ENCODE data around the gene HOXC6.

Gene HOXC6

GRCh38 chr12:53991077-53991460, 37.2 kb upstream of the HOXC6 start:
- Histone ChIP-seq H3K4me2 (ENCODE audit: insufficient read depth, low read length, poor library complexity, severe bottlenecking) (no peak overlapping the region), H3K36me3 (replicated peaks in 1 of 2; ENCODE audit: control insufficient read depth in 2 of 2, insufficient read depth in 2 of 2, low read length in 2 of 2) (no peaks in the 10 kb centered on the region), H2BK5ac (ENCODE audit: low read length) (no peak overlapping the region), H3K4me3 (ENCODE audit: low read length in 2 of 2) (no peak overlapping the region), H3K9me3 (replicated peaks in 1 of 2; ENCODE audit: control insufficient read depth in 2 of 2, insufficient read depth in 1 of 2, low read depth in 1 of 2, low read length in 2 of 2) (peaks cover 0 to 4% of the 10 kb centered on the region in 2 donors), H2AFZ (ENCODE audit: low read length) (no peak overlapping the region), H3K14ac (ENCODE audit: low read length) (no peak overlapping the region), H3K23ac (ENCODE audit: low read depth, low read length, poor library complexity) (no peak overlapping the region), H2BK120ac (ENCODE audit: low read depth, low read length) (no peak overlapping the region), H3K27ac (replicated peaks; ENCODE audit: low read length) (no peak overlapping the region), H3K9ac (ENCODE audit: low read depth, low read length, poor library complexity) (no peak overlapping the region), H4K91ac (ENCODE audit: low read depth, low read length, poor library complexity) (no peak overlapping the region), H3K4ac (ENCODE audit: low read length) (no peak overlapping the region), H2BK12ac (ENCODE audit: low read length) (no peak overlapping the region), H3K79me1 (ENCODE audit: low read depth, low read length) (no peaks in the 10 kb centered on the region), H2AK5ac (ENCODE audit: low read depth, low read length) (no peak overlapping the region), H3K18ac (ENCODE audit: low read length) (no peak overlapping the region), H3K27me3 (ENCODE audit: control insufficient read depth in 3 of 3, insufficient read depth in 3 of 3, low read depth in 1 of 3, low read length in 3 of 3) (peaks cover 67 to 100% (median 100%) of the 10 kb centered on the region in 3 experiments), H4K8ac (ENCODE audit: low read depth, low read length) (no peak overlapping the region), H2BK15ac (ENCODE audit: low read length) (no peak overlapping the region), H3K4me1 (ENCODE audit: control insufficient read depth in 2 of 2, insufficient read depth in 1 of 2, low read depth in 1 of 2, low read length in 2 of 2) (no peaks in the 10 kb centered on the region)
- DNase-seq (ENCODE audit: low spot score) = no peak
- no CpG with 5 or more reads among the region's 8 CpGs for WGBS, 2 donors (ENCODE audit: extremely low coverage in 2 of 2, insufficient read length in 2 of 2, insufficient replicate concordance in 1 of 2)

- Histone ChIP-seq H4K8ac (ENCODE audit: low read depth, low read length) (no peak overlapping the region), H2BK15ac (ENCODE audit: low read length) (no peak overlapping the region), H3K36me3 (replicated peaks in 1 of 2; ENCODE audit: control insufficient read depth in 2 of 2, insufficient read depth in 2 of 2, low read length in 2 of 2) (no peaks in the 10 kb centered on the region), H3K27ac (replicated peaks; ENCODE audit: low read length) (no peak overlapping the region), H3K14ac (ENCODE audit: low read length) (no peak overlapping the region), H3K4me1 (ENCODE audit: control insufficient read depth in 2 of 2, insufficient read depth in 1 of 2, low read depth in 1 of 2, low read length in 2 of 2) (no peaks in the 10 kb centered on the region), H3K79me1 (ENCODE audit: low read depth, low read length) (no peaks in the 10 kb centered on the region), H2AK5ac (ENCODE audit: low read depth, low read length) (no peak overlapping the region), H3K4me2 (ENCODE audit: insufficient read depth, low read length, poor library complexity, severe bottlenecking) (no peak overlapping the region), H3K23ac (ENCODE audit: low read depth, low read length, poor library complexity) (no peak overlapping the region), H2BK120ac (ENCODE audit: low read depth, low read length) (no peak overlapping the region), H2AFZ (ENCODE audit: low read length) (no peak overlapping the region), H3K9ac (ENCODE audit: low read depth, low read length, poor library complexity) (no peak overlapping the region), H3K4ac (ENCODE audit: low read length) (no peak overlapping the region), H3K9me3 (replicated peaks in 1 of 2; ENCODE audit: control insufficient read depth in 2 of 2, insufficient read depth in 1 of 2, low read depth in 1 of 2, low read length in 2 of 2) (peaks cover 0 to 4% of the 10 kb centered on the region in 2 donors), H2BK5ac (ENCODE audit: low read length) (no peak overlapping the region), H2BK12ac (ENCODE audit: low read length) (no peak overlapping the region), H3K18ac (ENCODE audit: low read length) (no peak overlapping the region), H4K91ac (ENCODE audit: low read depth, low read length, poor library complexity) (no peak overlapping the region), H3K27me3 (ENCODE audit: control insufficient read depth in 3 of 3, insufficient read depth in 3 of 3, low read depth in 1 of 3, low read length in 3 of 3) (peaks cover 70 to 100% (median 100%) of the 10 kb centered on the region in 3 experiments), H3K4me3 (ENCODE audit: low read length in 2 of 2) (no peak overlapping the region)
- WGBS, 2 donors (ENCODE audit: extremely low coverage in 2 of 2, insufficient read length in 2 of 2, insufficient replicate concordance in 1 of 2) = no CpG with 5 or more reads among the region's 7 CpGs
- DNase-seq (ENCODE audit: low spot score) = no peak
These were observed 35.8 kb upstream of the HOXC6 start for GRCh38 chr12:53992377-53992889.

DNA sequence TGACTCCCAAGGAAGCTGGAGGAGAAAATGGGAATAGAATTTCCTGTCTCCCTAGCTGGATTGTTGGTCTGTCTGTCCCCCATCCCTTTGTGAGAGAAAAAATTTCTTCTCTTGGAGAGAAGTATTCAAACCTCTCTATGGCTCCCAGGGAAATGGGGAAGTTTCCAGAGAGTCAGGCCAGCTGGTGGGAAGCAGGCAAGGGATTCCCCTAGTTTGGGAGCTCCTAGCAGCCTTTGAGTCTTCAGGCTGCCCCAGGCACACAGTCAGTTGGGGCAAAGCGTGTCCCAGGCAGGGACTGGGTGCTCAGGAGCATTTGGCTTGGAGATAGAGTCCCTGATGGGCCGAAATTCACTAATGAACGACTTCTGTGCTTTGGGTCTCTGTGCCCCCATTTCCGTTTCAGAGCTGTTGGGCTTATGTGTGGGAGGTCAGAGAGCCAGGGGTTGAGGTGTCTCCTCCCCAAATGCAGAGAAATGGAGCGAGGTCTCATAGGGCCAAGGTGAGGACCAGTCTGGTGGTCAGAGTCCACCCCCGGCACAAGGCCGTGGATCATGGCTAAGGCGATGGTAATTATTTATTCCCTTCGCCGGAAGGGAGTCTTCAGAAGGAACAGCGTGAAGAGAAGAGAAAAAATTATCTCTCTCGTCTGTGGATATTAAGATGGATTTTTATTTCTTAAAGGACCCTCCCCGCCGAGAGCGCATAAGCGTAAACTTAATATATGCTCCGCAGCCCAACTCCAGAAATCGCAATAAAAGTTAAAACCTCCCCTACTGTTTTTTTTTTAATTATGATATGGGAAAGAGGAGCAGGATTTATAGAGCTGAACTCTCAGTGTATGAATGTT, 34.9 kb upstream of the HOXC6 start:
- no peak for DNase-seq (ENCODE audit: low spot score)
- no peak overlapping the region for H3K23ac ChIP-seq (ENCODE audit: low read depth, low read length, poor library complexity)
- H4K91ac ChIP-seq (ENCODE audit: low read depth, low read length, poor library complexity) = no peak overlapping the region
- H3K27ac ChIP-seq (replicated peaks; ENCODE audit: low read length) = no peak overlapping the region
- H3K14ac ChIP-seq (ENCODE audit: low read length) = no peak overlapping the region
- no peak overlapping the region for H4K8ac ChIP-seq (ENCODE audit: low read depth, low read length)
- H3K9me3 ChIP-seq (replicated peaks in 1 of 2; ENCODE audit: control insufficient read depth in 2 of 2, insufficient read depth in 1 of 2, low read depth in 1 of 2, low read length in 2 of 2) = peaks cover 0 to 4% of the 10 kb centered on the region in 2 donors
- H2BK5ac ChIP-seq (ENCODE audit: low read length) = no peak overlapping the region
- peak overlapping the region in 1 of 2 donors; percentile 5 for H3K4me3 ChIP-seq (ENCODE audit: low read length in 2 of 2)
- H3K4me2 ChIP-seq (ENCODE audit: insufficient read depth, low read length, poor library complexity, severe bottlenecking) = no peak overlapping the region
- no peak overlapping the region for H2BK12ac ChIP-seq (ENCODE audit: low read length)
- no peak overlapping the region for H3K9ac ChIP-seq (ENCODE audit: low read depth, low read length, poor library complexity)
- no peaks in the 10 kb centered on the region for H3K79me1 ChIP-seq (ENCODE audit: low read depth, low read length)
- no peaks in the 10 kb centered on the region for H3K36me3 ChIP-seq (replicated peaks in 1 of 2; ENCODE audit: control insufficient read depth in 2 of 2, insufficient read depth in 2 of 2, low read length in 2 of 2)
- no peaks in the 10 kb centered on the region for H3K4me1 ChIP-seq (ENCODE audit: control insufficient read depth in 2 of 2, insufficient read depth in 1 of 2, low read depth in 1 of 2, low read length in 2 of 2)
- no peak overlapping the region for H2AK5ac ChIP-seq (ENCODE audit: low read depth, low read length)
- H2BK120ac ChIP-seq (ENCODE audit: low read depth, low read length) = no peak overlapping the region
- no peak overlapping the region for H2BK15ac ChIP-seq (ENCODE audit: low read length)
- H3K4ac ChIP-seq (ENCODE audit: low read length) = no peak overlapping the region
- no CpG with 5 or more reads among the region's 18 CpGs for WGBS, 2 donors (ENCODE audit: extremely low coverage in 2 of 2, insufficient read length in 2 of 2, insufficient replicate concordance in 1 of 2)
- H2AFZ ChIP-seq (ENCODE audit: low read length) = no peak overlapping the region
- peaks cover 78 to 100% (median 100%) of the 10 kb centered on the region in 3 experiments for H3K27me3 ChIP-seq (ENCODE audit: control insufficient read depth in 3 of 3, insufficient read depth in 3 of 3, low read depth in 1 of 3, low read length in 3 of 3)
- H3K18ac ChIP-seq (ENCODE audit: low read length) = no peak overlapping the region

DNA sequence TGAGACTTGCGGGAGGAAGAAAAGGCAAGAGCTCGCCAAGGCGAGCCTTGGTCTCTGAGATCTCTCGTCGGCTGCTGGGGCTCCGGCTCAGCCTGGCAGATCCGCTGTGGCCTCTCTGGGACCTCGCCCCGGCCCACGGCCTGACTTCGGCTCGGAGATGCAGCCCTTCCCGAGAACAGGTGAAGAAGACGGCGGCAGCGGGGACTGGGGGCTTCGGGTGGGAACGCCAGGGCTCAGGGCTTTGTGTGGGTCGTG, 34.3 kb upstream of the HOXC6 start:
- no peak overlapping the region for H3K4me2 ChIP-seq (ENCODE audit: insufficient read depth, low read length, poor library complexity, severe bottlenecking)

More for the DNA sequence above, 34.3 kb upstream of the HOXC6 start:
- Histone ChIP-seq H3K4me3 (ENCODE audit: low read length in 2 of 2) (no peak overlapping the region), H3K23ac (ENCODE audit: low read depth, low read length, poor library complexity) (peak overlapping the region; percentile 90), H3K4ac (ENCODE audit: low read length) (no peak overlapping the region), H3K9ac (ENCODE audit: low read depth, low read length, poor library complexity) (no peak overlapping the region), H4K8ac (ENCODE audit: low read depth, low read length) (no peak overlapping the region), H3K14ac (ENCODE audit: low read length) (no peak overlapping the region), H3K4me1 (ENCODE audit: control insufficient read depth in 2 of 2, insufficient read depth in 1 of 2, low read depth in 1 of 2, low read length in 2 of 2) (no peaks in the 10 kb centered on the region), H3K27me3 (ENCODE audit: control insufficient read depth in 3 of 3, insufficient read depth in 3 of 3, low read depth in 1 of 3, low read length in 3 of 3) (peaks cover 81 to 100% (median 100%) of the 10 kb centered on the region in 3 experiments), H2BK15ac (ENCODE audit: low read length) (no peak overlapping the region), H3K79me1 (ENCODE audit: low read depth, low read length) (no peaks in the 10 kb centered on the region), H2AK5ac (ENCODE audit: low read depth, low read length) (no peak overlapping the region), H2BK12ac (ENCODE audit: low read length) (no peak overlapping the region), H2BK5ac (ENCODE audit: low read length) (no peak overlapping the region), H3K9me3 (replicated peaks in 1 of 2; ENCODE audit: control insufficient read depth in 2 of 2, insufficient read depth in 1 of 2, low read depth in 1 of 2, low read length in 2 of 2) (peaks cover 0 to 4% of the 10 kb centered on the region in 2 donors), H3K18ac (ENCODE audit: low read length) (peak overlapping the region; percentile 29), H4K91ac (ENCODE audit: low read depth, low read length, poor library complexity) (no peak overlapping the region), H2AFZ (ENCODE audit: low read length) (peak overlapping the region; percentile 68), H2BK120ac (ENCODE audit: low read depth, low read length) (no peak overlapping the region), H3K36me3 (replicated peaks in 1 of 2; ENCODE audit: control insufficient read depth in 2 of 2, insufficient read depth in 2 of 2, low read length in 2 of 2) (no peaks in the 10 kb centered on the region), H3K27ac (replicated peaks; ENCODE audit: low read length) (no peak overlapping the region)
- WGBS, 2 donors (ENCODE audit: extremely low coverage in 2 of 2, insufficient read length in 2 of 2, insufficient replicate concordance in 1 of 2) = no CpG with 5 or more reads among the region's 19 CpGs
- no peak for DNase-seq (ENCODE audit: low spot score)
